ENCODE results near the gene LPP. TPM values are rescaled to one million over a fixed set of nuclear protein-coding genes. Genes with fewer than 3 reads are reported as not detected.

LPP gene
- total and polyA plus RNA-seq, 2 donors (not counting 1 experiment from before 2014, with no cell fraction given), result 7.6 to 81.7 TPM

DNA sequence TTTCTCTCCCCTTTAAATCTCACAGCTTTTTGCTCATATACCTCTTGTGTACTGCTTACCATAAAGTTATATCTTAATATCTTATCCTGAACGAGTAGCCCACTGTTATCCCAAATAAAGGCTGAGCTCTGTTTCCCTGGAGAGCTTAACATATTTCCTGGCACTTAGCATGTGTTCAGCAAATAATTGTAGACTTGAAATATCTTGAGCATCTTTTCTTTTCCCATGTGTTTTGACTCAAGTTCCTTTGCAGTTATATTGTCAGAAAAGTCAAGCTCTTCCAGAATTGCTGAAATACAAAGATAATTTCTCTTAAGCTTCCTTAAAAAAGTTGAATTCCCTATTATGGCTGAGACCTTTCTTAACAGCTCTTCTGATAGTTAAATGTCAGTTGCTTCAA, 150.5 kb downstream of the LPP start:
- H3K27me3 Mint-ChIP-seq, result no peaks in the 10 kb centered on the region
- DNase-seq, result no peak
- CTCF ChIA-PET, result interaction anchor here (1.1 to 1.7 kb wide), 3 partner anchors 10 to 564 kb away, joined by 3 to 7 read pairs (median 6); no protein-coding TSS in a partner anchor

DNA sequence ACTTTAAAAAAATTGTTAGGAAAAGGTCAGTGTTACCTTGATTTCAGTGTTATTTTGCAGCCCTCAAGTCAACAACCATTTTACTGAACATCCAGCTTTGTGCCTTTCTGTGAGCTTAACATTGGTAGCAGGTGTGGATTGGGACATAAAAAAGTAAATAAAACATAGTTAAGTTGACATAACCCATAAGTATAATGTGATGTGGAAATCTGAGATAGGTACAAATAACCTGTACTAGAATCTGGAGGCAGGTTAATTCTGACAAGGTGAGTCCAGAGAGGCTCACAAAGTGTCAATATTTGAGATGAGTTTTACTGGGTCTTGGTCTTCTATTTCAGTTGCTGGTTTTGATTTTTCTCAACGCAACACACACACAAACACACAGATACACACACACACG, 151.3 kb downstream of the LPP start:
- CTCF ChIA-PET, result interaction anchor here (1.1 to 1.7 kb wide), 3 partner anchors 10 to 565 kb away, joined by 3 to 7 read pairs (median 6); no protein-coding TSS in a partner anchor
- Histone ChIP-seq H3K27me3 (replicated peaks in 1 of 4; ENCODE audit: control extremely low read depth in 1 of 4, control insufficient read depth in 3 of 4, insufficient read depth in 4 of 4, low read length in 3 of 4) (no peaks in the 10 kb centered on the region), H3K36me3 (replicated peaks in 1 of 2; ENCODE audit: control extremely low read depth in 1 of 2, control insufficient read depth in 1 of 2, extremely low read depth in 1 of 2, insufficient read depth in 2 of 2, low read length in 1 of 2) (no peaks in the 10 kb centered on the region), H3K79me2 (ENCODE audit: control insufficient read depth, insufficient read depth, low read length) (peaks cover 8% of the 10 kb centered on the region), H3K4me2 (replicated peaks; ENCODE audit: low read depth, low read length, poor library complexity, severe bottlenecking) (no peak overlapping the region), H2AFZ (ENCODE audit: insufficient read depth, low read depth, low read length, poor library complexity, severe bottlenecking) (no peak overlapping the region), H3K4me1 (ENCODE audit: control insufficient read depth in 2 of 2, insufficient read depth in 2 of 2, low read length in 2 of 2) (peaks cover 17 to 19% of the 10 kb centered on the region in 2 donors), H3K27ac (ENCODE audit: low read length in 2 of 2) (no peak overlapping the region), H3K4me3 (ENCODE audit: control extremely low read depth in 1 of 5, extremely low read depth in 1 of 5, insufficient read depth in 1 of 5, low read depth in 2 of 5, low read length in 4 of 5) (no peak overlapping the region), H4K20me1 (ENCODE audit: control insufficient read depth, insufficient read depth, low read length, poor library complexity, severe bottlenecking) (no peaks in the 10 kb centered on the region), H3K9ac (ENCODE audit: low read length) (no peak overlapping the region), H3K9me3 (ENCODE audit: control extremely low read depth in 1 of 3, control insufficient read depth in 2 of 3, insufficient read depth in 1 of 3, low read length in 2 of 3) (no peaks in the 10 kb centered on the region)
- POLR2A ChIA-PET, result no interaction called here
- no CpG with 5 or more reads among the region's 2 CpGs for WGBS (ENCODE audit: insufficient coverage)
- DNase-seq (no peak), ATAC-seq (ENCODE audit: low read depth) (no peak)
- no peaks in the 10 kb centered on the region for H3K9me3 Mint-ChIP-seq (ENCODE audit: insufficient read depth)
- H3K4me1 Mint-ChIP-seq, result peaks cover 61% of the 10 kb centered on the region
- intact Hi-C loops (cut with micrococcal nuclease), result loop anchor here (5.0 kb wide), 1 partner anchor 563 kb away; no protein-coding TSS in a partner anchor
- H3K27me3 Mint-ChIP-seq, result no peaks in the 10 kb centered on the region
- no peak for TF ChIP-seq EZH2 (IDR thresholded peaks at IDR 0.05; ENCODE audit: borderline replicate concordance, insufficient read depth, low read depth, low read length, poor library complexity, severe bottlenecking)
- TF ChIP-seq, protein P1, sequence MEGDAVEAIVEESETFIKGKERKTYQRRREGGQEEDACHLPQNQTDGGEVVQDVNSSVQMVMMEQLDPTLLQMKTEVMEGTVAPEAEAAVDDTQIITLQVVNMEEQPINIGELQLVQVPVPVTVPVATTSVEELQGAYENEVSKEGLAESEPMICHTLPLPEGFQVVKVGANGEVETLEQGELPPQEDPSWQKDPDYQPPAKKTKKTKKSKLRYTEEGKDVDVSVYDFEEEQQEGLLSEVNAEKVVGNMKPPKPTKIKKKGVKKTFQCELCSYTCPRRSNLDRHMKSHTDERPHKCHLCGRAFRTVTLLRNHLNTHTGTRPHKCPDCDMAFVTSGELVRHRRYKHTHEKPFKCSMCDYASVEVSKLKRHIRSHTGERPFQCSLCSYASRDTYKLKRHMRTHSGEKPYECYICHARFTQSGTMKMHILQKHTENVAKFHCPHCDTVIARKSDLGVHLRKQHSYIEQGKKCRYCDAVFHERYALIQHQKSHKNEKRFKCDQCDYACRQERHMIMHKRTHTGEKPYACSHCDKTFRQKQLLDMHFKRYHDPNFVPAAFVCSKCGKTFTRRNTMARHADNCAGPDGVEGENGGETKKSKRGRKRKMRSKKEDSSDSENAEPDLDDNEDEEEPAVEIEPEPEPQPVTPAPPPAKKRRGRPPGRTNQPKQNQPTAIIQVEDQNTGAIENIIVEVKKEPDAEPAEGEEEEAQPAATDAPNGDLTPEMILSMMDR (IDR thresholded peaks at IDR 0.05), result no peak
- H3K27ac Mint-ChIP-seq, result no peak overlapping the region
- no peak overlapping the region for H3K4me3 Mint-ChIP-seq

More for the DNA sequence above, 150.5 kb downstream of the LPP start:
- Histone ChIP-seq H3K27ac (ENCODE audit: low read length in 2 of 2) (no peak overlapping the region), H3K4me1 (ENCODE audit: control insufficient read depth in 2 of 2, insufficient read depth in 2 of 2, low read length in 2 of 2) (peaks cover 12% of the 10 kb centered on the region in 2 donors), H3K4me2 (replicated peaks; ENCODE audit: low read depth, low read length, poor library complexity, severe bottlenecking) (no peak overlapping the region), H3K9me3 (ENCODE audit: control extremely low read depth in 1 of 3, control insufficient read depth in 2 of 3, insufficient read depth in 1 of 3, low read length in 2 of 3) (no peaks in the 10 kb centered on the region), H3K79me2 (ENCODE audit: control insufficient read depth, insufficient read depth, low read length) (peaks cover 8% of the 10 kb centered on the region), H3K4me3 (ENCODE audit: control extremely low read depth in 1 of 5, extremely low read depth in 1 of 5, insufficient read depth in 1 of 5, low read depth in 2 of 5, low read length in 4 of 5) (no peak overlapping the region), H2AFZ (ENCODE audit: insufficient read depth, low read depth, low read length, poor library complexity, severe bottlenecking) (no peak overlapping the region), H4K20me1 (ENCODE audit: control insufficient read depth, insufficient read depth, low read length, poor library complexity, severe bottlenecking) (no peaks in the 10 kb centered on the region), H3K36me3 (replicated peaks in 1 of 2; ENCODE audit: control extremely low read depth in 1 of 2, control insufficient read depth in 1 of 2, extremely low read depth in 1 of 2, insufficient read depth in 2 of 2, low read length in 1 of 2) (no peaks in the 10 kb centered on the region), H3K9ac (ENCODE audit: low read length) (no peak overlapping the region), H3K27me3 (replicated peaks in 1 of 4; ENCODE audit: control extremely low read depth in 1 of 4, control insufficient read depth in 3 of 4, insufficient read depth in 4 of 4, low read length in 3 of 4) (no peaks in the 10 kb centered on the region)
- Mint-ChIP-seq H3K9me3 (ENCODE audit: insufficient read depth) (no peaks in the 10 kb centered on the region), H3K4me3 (no peak overlapping the region), H3K4me1 (peaks cover 57% of the 10 kb centered on the region), H3K27ac (no peak overlapping the region)
- intact Hi-C loops (cut with micrococcal nuclease), result no loop called here
- no peak for TF ChIP-seq EZH2 (IDR thresholded peaks at IDR 0.05; ENCODE audit: borderline replicate concordance, insufficient read depth, low read depth, low read length, poor library complexity, severe bottlenecking)
- TF ChIP-seq, protein P1 (IDR thresholded peaks at IDR 0.05), result no peak
- WGBS (ENCODE audit: insufficient coverage), result no CpG with 5 or more reads among the region's 1 CpG
- no peak for ATAC-seq (ENCODE audit: low read depth)
- POLR2A ChIA-PET, result no interaction called here
